Neural cell (in vitro differentiated cells): ENCODE data around the gene POLR2J2. TPM values are rescaled to one million over a fixed set of nuclear protein-coding genes. Genes with fewer than 3 reads are reported as not detected.
A peak's percentile ranks its signal among the peaks of the same experiment; 100 is the strongest.
"Not testable (repeated sequence)": the region's sequence is repeated elsewhere in the genome, so short reads cannot be mapped to it uniquely, and the experiment has no call there.

ENCODE experiments used
- H2AFZ ChIP-seq: fragments of 200-600, 300-800 bp; sonication (generic), shearing (Covaris generic); 2 replicates; pipeline ENCODE4 v1.6.0; 2014; ENCODE audit warnings: low read depth, mild to moderate bottlenecking, antibody characterized with exemption, low read length, moderate library complexity
- H3F3A ChIP-seq: fragments of 200-600 bp; shearing (Covaris generic); 2 replicates; pipeline ENCODE4 v1.6.1; 2016; ENCODE audit warnings: mild to moderate bottlenecking, moderate library complexity, mixed read lengths, antibody characterized with exemption, low read length; ENCODE audit not compliant: insufficient read depth, poor library complexity, severe bottlenecking
- H3K27ac ChIP-seq: fragments of 200-600, 300-800 bp; sonication (generic), shearing (Covaris generic); 2 replicates; pipeline ENCODE4 v1.5.1; 2014; ENCODE audit warnings: mild to moderate bottlenecking, low read length, moderate library complexity
- H3K27me3 ChIP-seq: fragments of 300-800, 200-600 bp; sonication (generic), shearing (Covaris generic); 2 replicates; pipeline ENCODE4 v1.6.0; 2014; ENCODE audit warnings: mild to moderate bottlenecking, low read depth, low read length, moderate library complexity; ENCODE audit not compliant: insufficient read depth
- H3K36me3 ChIP-seq: fragments of 300-800, 200-600 bp; sonication (generic), shearing (Covaris generic); 2 replicates; pipeline ENCODE4 v1.5.1; 2014; ENCODE audit warnings: mild to moderate bottlenecking, antibody characterized with exemption, low read length, moderate library complexity; ENCODE audit not compliant: insufficient read depth
- H3K4me2 ChIP-seq: fragments of 300-800, 200-600 bp; sonication (generic), shearing (Covaris generic); 2 replicates; pipeline ENCODE4 v1.6.0; 2014; ENCODE audit warnings: mild to moderate bottlenecking, low read length
- H3K4me3 ChIP-seq: fragments of 300-800, 200-600 bp; sonication (generic), shearing (Covaris generic); 2 replicates; pipeline ENCODE4 v1.5.1; 2014; ENCODE audit warnings: mild to moderate bottlenecking, low read length, moderate library complexity
- H3K79me2 ChIP-seq: fragments of 200-600 bp; shearing (Covaris generic); replicated peaks from 2 replicates; pipeline ENCODE4 v1.6.0; 2014; ENCODE audit warnings: mild to moderate bottlenecking, low read length, moderate library complexity; ENCODE audit not compliant: insufficient read depth
- H3K9ac ChIP-seq: fragments of 300-800, 200-600 bp; sonication (generic), shearing (Covaris generic); 2 replicates; pipeline ENCODE4 v1.6.1; 2016; ENCODE audit warnings: mild to moderate bottlenecking, low read length, mixed read lengths
- H3K9me2 ChIP-seq: fragments of 200-600 bp; shearing (Covaris generic); 2 replicates; pipeline ENCODE4 v1.6.1; 2016; ENCODE audit warnings: mild to moderate bottlenecking, low read length, mixed read lengths; ENCODE audit not compliant: insufficient read depth
- H3K9me3 ChIP-seq: fragments of 200-600, 300-800 bp; sonication (generic), shearing (Covaris generic); 2 replicates; pipeline ENCODE4 v1.6.1; 2016; ENCODE audit warnings: mild to moderate bottlenecking, mixed run types, low read length, moderate library complexity, mixed read lengths
- H4K20me1 ChIP-seq: fragments of 200-600 bp; shearing (Covaris generic); 2 replicates; pipeline ENCODE4 v1.6.1; 2016; ENCODE audit warnings: mild to moderate bottlenecking, mixed run types; ENCODE audit not compliant: insufficient read depth
- polyA minus RNA-seq: library from RNA; depleted of rRNA, polyadenylated mRNA; stranded (reverse); fragments of >200 nt; gene quantifications from 2 replicates; pipeline ENCODE4 v1.2.3, GENCODE V29; 2014
- polyA plus RNA-seq: library from polyadenylated mRNA; depleted of rRNA; stranded (reverse); fragments of >200 nt; gene quantifications from 2 replicates; pipeline ENCODE4 v1.2.3, GENCODE V29; 2014
- TF ChIP-seq, protein P1 (sequence below): fragments of 450-650 bp; IDR thresholded peaks from 2 replicates; pipeline ENCODE4 v1.5.1; 2014; ENCODE audit warnings: antibody characterized with exemption, mild to moderate bottlenecking, moderate library complexity; ENCODE audit not compliant: poor library complexity, severe bottlenecking

POLR2J2 gene
- polyA plus RNA-seq: 0.97 and 1.3 TPM in 2 replicates
- 5.4 and 7.6 TPM in 2 replicates for polyA minus RNA-seq

DNA sequence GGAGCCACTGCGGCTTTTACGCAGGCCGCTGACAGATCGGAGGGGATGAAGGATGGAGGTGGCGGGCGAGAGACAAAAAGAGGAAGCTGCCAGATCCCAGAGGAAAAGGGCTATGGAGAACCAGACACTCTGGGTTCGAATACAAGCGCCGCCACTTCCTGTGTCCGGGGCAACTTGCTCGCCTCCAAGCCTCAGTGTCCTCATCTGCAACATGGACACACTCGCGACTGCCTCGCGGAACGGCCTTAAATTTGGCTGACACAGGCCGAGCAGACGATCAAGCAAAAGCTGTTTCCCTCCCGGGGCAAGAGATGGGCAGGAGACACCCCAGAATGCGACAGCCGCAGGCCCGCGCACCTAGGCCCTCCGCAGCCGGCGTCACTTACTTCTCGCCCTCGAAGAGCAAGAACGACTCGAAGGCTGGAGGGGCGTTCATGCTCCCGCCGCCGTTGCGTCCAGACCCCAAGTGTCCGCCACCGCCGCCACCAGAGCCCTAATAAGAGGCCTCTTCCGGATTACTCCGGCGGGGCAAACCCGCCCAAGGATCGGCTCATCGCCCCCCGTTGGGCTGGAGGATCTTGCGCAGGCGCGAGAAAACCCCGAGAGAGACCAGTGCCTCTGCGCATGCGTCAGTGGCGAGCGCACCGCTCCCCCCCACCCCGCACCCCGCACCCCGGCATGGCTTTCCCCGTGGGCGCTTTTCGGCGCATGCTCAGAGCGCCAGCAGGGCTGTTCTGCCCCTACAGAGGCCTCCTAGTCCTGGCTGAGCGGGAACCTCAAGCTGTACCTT is at the start of gene POLR2J2:
TSS of gene POLR2J2 (minus strand) at position 498 of the 790 bp plus-strand sequence. CDS start at position 436, 62 bp downstream.
- not testable (repeated sequence) for H3K4me3 ChIP-seq, H3K9me2 ChIP-seq, H2AFZ ChIP-seq, H3K27ac ChIP-seq, H3K79me2 ChIP-seq, H3K9ac ChIP-seq, H3K27me3 ChIP-seq, H3K4me2 ChIP-seq, H3K36me3 ChIP-seq, H4K20me1 ChIP-seq, H3F3A ChIP-seq, H3K9me3 ChIP-seq

DNA sequence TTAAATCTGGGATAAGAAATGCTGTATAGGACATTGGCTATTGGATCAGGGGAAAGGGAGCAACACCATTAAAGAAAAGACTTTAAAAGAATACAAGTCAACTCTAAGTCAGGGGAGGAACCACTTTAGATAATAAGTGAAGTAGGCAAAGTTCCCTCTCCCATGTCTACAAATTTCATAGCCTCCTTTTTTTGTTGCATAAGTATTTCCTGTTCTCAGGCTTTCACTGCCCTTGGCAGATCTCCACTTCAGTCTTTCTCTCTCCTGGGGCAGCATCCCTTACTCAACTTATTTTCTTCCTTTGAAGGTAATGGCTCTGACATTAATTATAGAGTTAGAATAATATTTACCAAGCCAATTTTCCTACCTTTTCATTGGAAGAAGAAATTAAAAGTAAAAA is 47.0 kb upstream of the POLR2J2 start:
- H3K9me2 ChIP-seq, H3K9ac ChIP-seq, H2AFZ ChIP-seq, H3K4me2 ChIP-seq, H3K9me3 ChIP-seq, H3F3A ChIP-seq, H3K27ac ChIP-seq, H4K20me1 ChIP-seq, H3K27me3 ChIP-seq, H3K4me3 ChIP-seq, H3K36me3 ChIP-seq, H3K79me2 ChIP-seq: not testable (repeated sequence)

DNA sequence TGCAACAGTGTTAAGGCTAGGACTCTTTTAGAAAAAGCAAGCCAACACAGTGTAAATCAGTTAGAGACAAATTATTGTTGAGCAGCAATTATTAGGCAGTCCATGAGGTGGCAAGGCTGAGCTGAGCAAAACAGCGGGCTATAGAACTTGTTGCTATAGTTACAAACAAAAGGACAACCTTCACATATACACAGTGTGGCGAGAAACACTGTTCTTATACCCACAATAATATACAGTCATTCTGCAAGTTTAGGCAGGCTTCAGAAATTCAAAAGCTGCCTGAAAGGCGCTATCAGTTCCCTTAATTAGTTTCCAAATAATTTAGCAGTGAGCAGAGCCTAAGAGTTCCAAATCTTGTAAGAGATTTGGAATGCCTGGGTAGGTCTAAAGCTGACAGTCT is 44.3 kb upstream of the POLR2J2 start:
- not testable (repeated sequence) for H3K27me3 ChIP-seq, H2AFZ ChIP-seq, H3K36me3 ChIP-seq, H3K9me3 ChIP-seq, H3K9me2 ChIP-seq, H3K79me2 ChIP-seq, H3K4me2 ChIP-seq, H4K20me1 ChIP-seq, H3K4me3 ChIP-seq, H3K9ac ChIP-seq, H3F3A ChIP-seq
- TF ChIP-seq, protein P1, sequence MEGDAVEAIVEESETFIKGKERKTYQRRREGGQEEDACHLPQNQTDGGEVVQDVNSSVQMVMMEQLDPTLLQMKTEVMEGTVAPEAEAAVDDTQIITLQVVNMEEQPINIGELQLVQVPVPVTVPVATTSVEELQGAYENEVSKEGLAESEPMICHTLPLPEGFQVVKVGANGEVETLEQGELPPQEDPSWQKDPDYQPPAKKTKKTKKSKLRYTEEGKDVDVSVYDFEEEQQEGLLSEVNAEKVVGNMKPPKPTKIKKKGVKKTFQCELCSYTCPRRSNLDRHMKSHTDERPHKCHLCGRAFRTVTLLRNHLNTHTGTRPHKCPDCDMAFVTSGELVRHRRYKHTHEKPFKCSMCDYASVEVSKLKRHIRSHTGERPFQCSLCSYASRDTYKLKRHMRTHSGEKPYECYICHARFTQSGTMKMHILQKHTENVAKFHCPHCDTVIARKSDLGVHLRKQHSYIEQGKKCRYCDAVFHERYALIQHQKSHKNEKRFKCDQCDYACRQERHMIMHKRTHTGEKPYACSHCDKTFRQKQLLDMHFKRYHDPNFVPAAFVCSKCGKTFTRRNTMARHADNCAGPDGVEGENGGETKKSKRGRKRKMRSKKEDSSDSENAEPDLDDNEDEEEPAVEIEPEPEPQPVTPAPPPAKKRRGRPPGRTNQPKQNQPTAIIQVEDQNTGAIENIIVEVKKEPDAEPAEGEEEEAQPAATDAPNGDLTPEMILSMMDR: peak; percentile 15
- peak overlapping the region; percentile 24 for H3K27ac ChIP-seq

DNA sequence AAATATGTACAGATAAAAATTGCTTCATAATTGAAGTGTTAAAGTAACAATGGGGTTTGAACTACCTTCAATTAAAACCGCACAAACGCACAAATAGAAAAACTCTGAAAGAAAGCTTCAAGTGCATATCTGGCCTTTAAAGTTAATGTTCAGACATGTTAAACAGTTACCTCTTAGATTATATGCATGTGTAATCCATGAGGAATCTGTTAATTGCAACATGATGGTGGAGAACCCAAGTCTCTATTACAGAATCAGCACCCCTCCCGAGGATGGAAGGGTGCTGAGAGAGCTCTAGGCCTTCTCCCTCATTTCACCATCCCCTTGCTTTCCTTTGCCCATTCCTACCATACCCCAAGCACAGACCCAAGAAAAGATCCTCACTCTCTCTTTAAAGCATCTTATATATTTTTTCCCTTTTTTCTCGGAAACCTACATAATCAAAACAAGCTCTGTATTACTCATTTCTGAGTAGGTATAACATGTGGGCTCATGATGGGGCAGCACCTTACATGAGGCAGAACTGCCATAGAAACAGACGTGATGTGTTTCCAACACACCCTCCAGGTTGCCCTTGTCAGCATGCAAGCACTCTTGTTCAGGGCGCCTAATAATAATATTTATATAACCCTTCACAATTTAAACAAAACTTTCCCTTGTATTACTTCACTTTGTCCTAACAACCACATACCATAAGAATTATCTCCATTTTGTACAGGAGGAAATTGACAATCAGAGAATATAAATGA is 43.5 kb upstream of the POLR2J2 start:
- not testable (repeated sequence) for H3K79me2 ChIP-seq, H3K9me3 ChIP-seq, H3K27ac ChIP-seq, H3K4me3 ChIP-seq, H3K9ac ChIP-seq, H3K9me2 ChIP-seq, H3K4me2 ChIP-seq, H2AFZ ChIP-seq, H3K36me3 ChIP-seq, H4K20me1 ChIP-seq, H3K27me3 ChIP-seq, H3F3A ChIP-seq

DNA sequence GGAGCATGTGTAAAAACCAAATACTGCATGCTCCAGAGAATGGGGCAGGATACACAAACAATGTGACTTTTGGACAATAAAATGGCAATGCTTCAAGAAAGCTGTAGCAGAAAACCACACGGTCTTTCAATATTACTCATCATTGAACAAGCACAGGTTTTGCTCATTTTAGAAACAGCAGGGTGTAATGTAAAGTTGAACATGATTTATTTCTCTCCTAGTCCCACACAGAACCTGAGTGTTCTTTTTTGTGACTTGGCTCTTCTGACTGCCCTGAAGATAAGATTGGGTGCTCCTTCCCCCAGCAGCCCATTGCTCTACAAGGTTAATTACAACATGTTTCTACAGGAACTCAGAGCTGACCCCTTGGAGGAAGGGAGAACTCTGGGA is 42.2 kb upstream of the POLR2J2 start:
- not testable (repeated sequence) for H3K27me3 ChIP-seq, H3F3A ChIP-seq, H3K36me3 ChIP-seq, H3K27ac ChIP-seq, H2AFZ ChIP-seq, H3K4me3 ChIP-seq, H3K9me3 ChIP-seq, H3K9ac ChIP-seq, H4K20me1 ChIP-seq, H3K4me2 ChIP-seq, H3K79me2 ChIP-seq, H3K9me2 ChIP-seq

DNA sequence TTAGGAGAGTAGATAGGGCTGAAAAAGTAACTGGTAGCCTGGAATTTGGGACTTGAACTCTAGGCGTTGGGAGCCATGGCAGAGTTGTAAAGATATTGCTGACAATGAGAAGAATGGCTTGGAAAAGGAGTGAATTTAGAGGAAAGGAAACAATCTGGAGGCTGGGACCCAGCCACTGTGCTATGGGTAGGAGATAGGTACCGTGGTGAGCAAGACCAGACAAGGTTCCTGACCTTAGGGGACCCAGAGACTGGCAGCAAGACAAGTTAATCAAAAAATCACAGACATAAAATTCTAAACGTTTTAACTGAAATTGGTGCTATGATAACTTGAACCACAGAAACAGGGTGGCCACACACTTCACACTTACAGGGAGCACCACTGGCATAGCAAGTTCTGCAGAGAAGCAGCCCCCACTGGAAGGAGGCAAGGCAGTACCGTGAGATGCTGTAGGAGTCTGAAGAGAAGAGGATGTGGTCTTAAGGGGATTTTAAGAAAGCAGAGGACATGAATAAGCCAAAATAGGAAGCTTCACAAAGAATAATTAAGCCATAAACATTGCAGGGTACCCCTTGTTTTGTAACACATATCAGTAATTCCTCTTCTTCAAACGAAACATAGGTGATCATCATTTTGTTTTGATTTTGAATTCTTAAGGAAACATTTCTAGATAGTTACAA is 41.7 kb upstream of the POLR2J2 start:
- H3K9me2 ChIP-seq, H2AFZ ChIP-seq, H4K20me1 ChIP-seq, H3K9me3 ChIP-seq, H3K79me2 ChIP-seq, H3K4me2 ChIP-seq, H3F3A ChIP-seq, H3K27me3 ChIP-seq, H3K27ac ChIP-seq, H3K4me3 ChIP-seq, H3K36me3 ChIP-seq, H3K9ac ChIP-seq: not testable (repeated sequence)
